OCI-LY7 (cell line): ENCODE data around the gene KIF1A.
"Not testable (repeated sequence)": the region's sequence is repeated elsewhere in the genome, so short reads cannot be mapped to it uniquely, and the experiment has no call there.

Source experiments
- EZH2phosphoT487 ChIP-seq: fragments of 200-600 bp; sonication (generic); IDR thresholded peaks from 2 replicates; pipeline ENCODE4 v1.6.1; 2018; ENCODE audit warnings: low read depth, borderline replicate concordance, mild to moderate bottlenecking, mixed run types, antibody characterized with exemption, low read length, moderate library complexity, mixed read lengths
- TF ChIP-seq, protein P1 (sequence below): fragments of 200-600 bp; sonication (generic); conservative IDR thresholded peaks from 2 replicates; pipeline ENCODE4 v1.5.1; 2014; ENCODE audit warnings: mild to moderate bottlenecking, antibody characterized with exemption, low read length, moderate library complexity, mixed read lengths

DNA sequence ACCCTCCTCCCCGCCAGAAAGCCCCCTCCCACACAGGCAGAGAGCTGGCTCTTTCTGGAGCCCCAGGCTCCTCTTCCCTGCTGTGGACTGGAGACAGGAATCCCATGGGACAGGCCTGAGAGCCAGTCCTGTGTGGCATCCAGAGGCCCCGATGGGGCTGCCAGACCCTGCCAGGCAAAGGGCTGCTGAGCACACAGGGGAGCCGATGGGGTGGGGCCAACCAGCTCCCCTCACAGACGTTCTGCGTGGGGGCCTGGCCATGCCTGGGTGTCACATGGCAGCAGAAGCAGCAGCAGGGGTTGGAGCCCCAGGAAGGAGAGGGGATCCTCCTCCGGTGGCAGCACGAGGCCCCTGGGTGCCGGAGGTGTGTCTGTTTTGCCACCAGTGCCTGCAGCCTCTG is 120.2 kb downstream of the KIF1A start:
- TF ChIP-seq, protein P1, sequence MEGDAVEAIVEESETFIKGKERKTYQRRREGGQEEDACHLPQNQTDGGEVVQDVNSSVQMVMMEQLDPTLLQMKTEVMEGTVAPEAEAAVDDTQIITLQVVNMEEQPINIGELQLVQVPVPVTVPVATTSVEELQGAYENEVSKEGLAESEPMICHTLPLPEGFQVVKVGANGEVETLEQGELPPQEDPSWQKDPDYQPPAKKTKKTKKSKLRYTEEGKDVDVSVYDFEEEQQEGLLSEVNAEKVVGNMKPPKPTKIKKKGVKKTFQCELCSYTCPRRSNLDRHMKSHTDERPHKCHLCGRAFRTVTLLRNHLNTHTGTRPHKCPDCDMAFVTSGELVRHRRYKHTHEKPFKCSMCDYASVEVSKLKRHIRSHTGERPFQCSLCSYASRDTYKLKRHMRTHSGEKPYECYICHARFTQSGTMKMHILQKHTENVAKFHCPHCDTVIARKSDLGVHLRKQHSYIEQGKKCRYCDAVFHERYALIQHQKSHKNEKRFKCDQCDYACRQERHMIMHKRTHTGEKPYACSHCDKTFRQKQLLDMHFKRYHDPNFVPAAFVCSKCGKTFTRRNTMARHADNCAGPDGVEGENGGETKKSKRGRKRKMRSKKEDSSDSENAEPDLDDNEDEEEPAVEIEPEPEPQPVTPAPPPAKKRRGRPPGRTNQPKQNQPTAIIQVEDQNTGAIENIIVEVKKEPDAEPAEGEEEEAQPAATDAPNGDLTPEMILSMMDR = not testable (repeated sequence)
- not testable (repeated sequence) for TF ChIP-seq EZH2phosphoT487
